ENCODE results near the gene AKAP5. TPM values are rescaled to one million over a fixed set of nuclear protein-coding genes. Genes with fewer than 3 reads are reported as not detected.

AKAP5 gene
- total and polyA plus RNA-seq, 2 donors (not counting 1 experiment from before 2014, with no cell fraction given) = 0.21 to 1.4 TPM

DNA sequence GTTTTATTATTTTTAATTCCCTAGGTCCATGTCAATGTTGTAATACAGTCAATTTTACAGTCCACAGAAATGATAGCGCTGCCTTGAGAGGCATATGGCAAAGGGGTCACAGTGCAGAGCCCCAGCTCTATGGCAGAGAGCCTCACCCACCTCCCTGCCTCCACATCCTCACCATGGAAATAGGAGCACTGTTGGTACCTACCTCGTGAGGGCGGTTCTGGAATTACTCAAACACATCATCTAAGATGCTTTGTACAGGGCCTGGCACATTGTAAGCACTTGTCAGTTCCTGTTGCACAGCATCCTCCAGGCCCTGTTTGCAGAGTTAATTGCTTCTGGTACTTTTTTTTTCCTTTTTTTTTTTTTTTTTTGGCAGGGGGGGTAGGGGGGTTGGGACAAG is 4.1 kb upstream of the AKAP5 start:
- ChIA-PET POLR2A (interaction anchor here (0.6 kb wide), 1 partner anchor 19 kb away, joined by 10 read pairs; no protein-coding TSS in a partner anchor), CTCF (interaction anchor here (3.3 to 4.1 kb wide), 2 partner anchors 17 to 31 kb away, joined by 17 to 38 read pairs; no protein-coding TSS in a partner anchor)
- H3K4me2 ChIP-seq (replicated peaks; ENCODE audit: low read depth, low read length, poor library complexity, severe bottlenecking) = no peak overlapping the region
- no peak overlapping the region for H3K27ac ChIP-seq (ENCODE audit: low read length in 2 of 2)
- no peak overlapping the region for H3K9ac ChIP-seq (ENCODE audit: low read length)
- intact Hi-C loops (cut with micrococcal nuclease) = no loop called here
- H3K4me3 Mint-ChIP-seq = no peak overlapping the region
- ATAC-seq (ENCODE audit: low read depth) (no peak), DNase-seq (no peak)
- H3K9me3 ChIP-seq (ENCODE audit: control extremely low read depth in 1 of 3, control insufficient read depth in 2 of 3, insufficient read depth in 1 of 3, low read length in 2 of 3) = no peaks in the 10 kb centered on the region
- 100% methylated on average over 2 of the region's 3 CpGs for WGBS (ENCODE audit: insufficient coverage)
- H3K4me1 ChIP-seq (ENCODE audit: control insufficient read depth in 2 of 2, insufficient read depth in 2 of 2, low read length in 2 of 2) = peaks cover 42 to 45% of the 10 kb centered on the region in 2 donors
- no peak for TF ChIP-seq EZH2 (IDR thresholded peaks at IDR 0.05; ENCODE audit: borderline replicate concordance, insufficient read depth, low read depth, low read length, poor library complexity, severe bottlenecking)
- TF ChIP-seq, protein P1, sequence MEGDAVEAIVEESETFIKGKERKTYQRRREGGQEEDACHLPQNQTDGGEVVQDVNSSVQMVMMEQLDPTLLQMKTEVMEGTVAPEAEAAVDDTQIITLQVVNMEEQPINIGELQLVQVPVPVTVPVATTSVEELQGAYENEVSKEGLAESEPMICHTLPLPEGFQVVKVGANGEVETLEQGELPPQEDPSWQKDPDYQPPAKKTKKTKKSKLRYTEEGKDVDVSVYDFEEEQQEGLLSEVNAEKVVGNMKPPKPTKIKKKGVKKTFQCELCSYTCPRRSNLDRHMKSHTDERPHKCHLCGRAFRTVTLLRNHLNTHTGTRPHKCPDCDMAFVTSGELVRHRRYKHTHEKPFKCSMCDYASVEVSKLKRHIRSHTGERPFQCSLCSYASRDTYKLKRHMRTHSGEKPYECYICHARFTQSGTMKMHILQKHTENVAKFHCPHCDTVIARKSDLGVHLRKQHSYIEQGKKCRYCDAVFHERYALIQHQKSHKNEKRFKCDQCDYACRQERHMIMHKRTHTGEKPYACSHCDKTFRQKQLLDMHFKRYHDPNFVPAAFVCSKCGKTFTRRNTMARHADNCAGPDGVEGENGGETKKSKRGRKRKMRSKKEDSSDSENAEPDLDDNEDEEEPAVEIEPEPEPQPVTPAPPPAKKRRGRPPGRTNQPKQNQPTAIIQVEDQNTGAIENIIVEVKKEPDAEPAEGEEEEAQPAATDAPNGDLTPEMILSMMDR (IDR thresholded peaks at IDR 0.05) = no peak
- H3K79me2 ChIP-seq (ENCODE audit: control insufficient read depth, insufficient read depth, low read length) = no peaks in the 10 kb centered on the region
- no peaks in the 10 kb centered on the region for H4K20me1 ChIP-seq (ENCODE audit: control insufficient read depth, insufficient read depth, low read length, poor library complexity, severe bottlenecking)
- H3K27ac Mint-ChIP-seq = no peak overlapping the region
- no peak overlapping the region for H3K4me3 ChIP-seq (ENCODE audit: control extremely low read depth in 1 of 5, extremely low read depth in 1 of 5, insufficient read depth in 1 of 5, low read depth in 2 of 5, low read length in 4 of 5)
- peaks cover 62% of the 10 kb centered on the region for H3K4me1 Mint-ChIP-seq
- H3K9me3 Mint-ChIP-seq (ENCODE audit: insufficient read depth) = no peaks in the 10 kb centered on the region
- no peaks in the 10 kb centered on the region for H3K27me3 ChIP-seq (replicated peaks in 1 of 4; ENCODE audit: control extremely low read depth in 1 of 4, control insufficient read depth in 3 of 4, insufficient read depth in 4 of 4, low read length in 3 of 4)
- peaks cover 0 to 7% of the 10 kb centered on the region in 2 experiments for H3K36me3 ChIP-seq (replicated peaks in 1 of 2; ENCODE audit: control extremely low read depth in 1 of 2, control insufficient read depth in 1 of 2, extremely low read depth in 1 of 2, insufficient read depth in 2 of 2, low read length in 1 of 2)
- no peak overlapping the region for H2AFZ ChIP-seq (ENCODE audit: insufficient read depth, low read depth, low read length, poor library complexity, severe bottlenecking)
- no peaks in the 10 kb centered on the region for H3K27me3 Mint-ChIP-seq

DNA sequence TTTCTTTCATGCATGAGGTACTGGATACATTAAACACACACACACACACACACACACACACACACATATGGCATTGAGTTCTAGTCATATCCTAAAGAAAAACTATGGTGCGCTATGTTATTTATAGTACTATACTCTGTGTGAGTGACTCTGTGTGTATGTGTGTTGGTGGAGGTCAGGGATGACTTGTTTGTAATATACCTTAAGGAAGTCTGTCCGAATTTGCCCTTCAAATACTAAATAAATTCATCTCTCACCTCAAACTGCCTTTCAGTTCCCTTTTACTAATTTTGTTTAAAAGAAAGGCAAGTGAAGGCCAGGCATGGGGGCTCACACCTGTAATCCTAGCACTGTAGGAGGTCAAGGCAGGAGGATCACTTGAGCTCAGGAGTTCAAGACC is 2.1 kb upstream of the AKAP5 start:
- intact Hi-C loops (cut with micrococcal nuclease) = no loop called here
- WGBS (ENCODE audit: insufficient coverage) = no CpG with 5 or more reads among the region's 2 CpGs
- Histone ChIP-seq H2AFZ (ENCODE audit: insufficient read depth, low read depth, low read length, poor library complexity, severe bottlenecking) (no peak overlapping the region), H3K4me3 (ENCODE audit: control extremely low read depth in 1 of 5, extremely low read depth in 1 of 5, insufficient read depth in 1 of 5, low read depth in 2 of 5, low read length in 4 of 5) (no peak overlapping the region), H3K36me3 (replicated peaks in 1 of 2; ENCODE audit: control extremely low read depth in 1 of 2, control insufficient read depth in 1 of 2, extremely low read depth in 1 of 2, insufficient read depth in 2 of 2, low read length in 1 of 2) (peaks cover 0 to 7% of the 10 kb centered on the region in 2 experiments), H3K27me3 (replicated peaks in 1 of 4; ENCODE audit: control extremely low read depth in 1 of 4, control insufficient read depth in 3 of 4, insufficient read depth in 4 of 4, low read length in 3 of 4) (no peaks in the 10 kb centered on the region), H4K20me1 (ENCODE audit: control insufficient read depth, insufficient read depth, low read length, poor library complexity, severe bottlenecking) (no peaks in the 10 kb centered on the region), H3K9me3 (ENCODE audit: control extremely low read depth in 1 of 3, control insufficient read depth in 2 of 3, insufficient read depth in 1 of 3, low read length in 2 of 3) (no peaks in the 10 kb centered on the region), H3K4me1 (ENCODE audit: control insufficient read depth in 2 of 2, insufficient read depth in 2 of 2, low read length in 2 of 2) (peaks cover 36 to 38% of the 10 kb centered on the region in 2 donors), H3K4me2 (replicated peaks; ENCODE audit: low read depth, low read length, poor library complexity, severe bottlenecking) (peak overlapping the region; percentile 26), H3K27ac (ENCODE audit: low read length in 2 of 2) (no peak overlapping the region), H3K79me2 (ENCODE audit: control insufficient read depth, insufficient read depth, low read length) (no peaks in the 10 kb centered on the region), H3K9ac (ENCODE audit: low read length) (no peak overlapping the region)
- ATAC-seq (ENCODE audit: low read depth) = peak; percentile 25
- ChIA-PET POLR2A (interaction anchor here (0.6 to 1.9 kb wide), 4 partner anchors 9 to 380 kb away, joined by 4 to 7 read pairs (median 6); no protein-coding TSS in a partner anchor), CTCF (interaction anchor here (2.0 to 4.1 kb wide), 3 partner anchors 16 to 48 kb away, joined by 8 to 38 read pairs (median 17); no protein-coding TSS in a partner anchor)
- H3K4me3 Mint-ChIP-seq = peak overlapping the region; percentile 42
- TF ChIP-seq, protein P1 (IDR thresholded peaks at IDR 0.05) = no peak
- TF ChIP-seq EZH2 (IDR thresholded peaks at IDR 0.05; ENCODE audit: borderline replicate concordance, insufficient read depth, low read depth, low read length, poor library complexity, severe bottlenecking) = no peak
- H3K9me3 Mint-ChIP-seq (ENCODE audit: insufficient read depth) = no peaks in the 10 kb centered on the region
- H3K4me1 Mint-ChIP-seq = peaks cover 68% of the 10 kb centered on the region
- peak; percentile 51 for DNase-seq
- no peak overlapping the region for H3K27ac Mint-ChIP-seq
- H3K27me3 Mint-ChIP-seq = no peaks in the 10 kb centered on the region
